Measurements from ENCODE around the gene COL2A1.

- no peak for TF ChIP-seq ELF4 (IDR thresholded peaks at IDR 0.05)
- no peak for TF ChIP-seq ZNF384 (IDR thresholded peaks at IDR 0.05)
- TF ChIP-seq SP1 (IDR thresholded peaks at IDR 0.05): no peak
- TF ChIP-seq BHLHE40 (IDR thresholded peaks at IDR 0.05; ENCODE audit: borderline replicate concordance): no peak
- TF ChIP-seq FOXA1 (IDR thresholded peaks at IDR 0.05): no peak
- TF ChIP-seq, protein P1, sequence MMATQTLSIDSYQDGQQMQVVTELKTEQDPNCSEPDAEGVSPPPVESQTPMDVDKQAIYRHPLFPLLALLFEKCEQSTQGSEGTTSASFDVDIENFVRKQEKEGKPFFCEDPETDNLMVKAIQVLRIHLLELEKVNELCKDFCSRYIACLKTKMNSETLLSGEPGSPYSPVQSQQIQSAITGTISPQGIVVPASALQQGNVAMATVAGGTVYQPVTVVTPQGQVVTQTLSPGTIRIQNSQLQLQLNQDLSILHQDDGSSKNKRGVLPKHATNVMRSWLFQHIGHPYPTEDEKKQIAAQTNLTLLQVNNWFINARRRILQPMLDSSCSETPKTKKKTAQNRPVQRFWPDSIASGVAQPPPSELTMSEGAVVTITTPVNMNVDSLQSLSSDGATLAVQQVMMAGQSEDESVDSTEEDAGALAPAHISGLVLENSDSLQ (IDR thresholded peaks at IDR 0.05): no peak
- no peak for TF ChIP-seq ARNT (IDR thresholded peaks at IDR 0.05)
- TF ChIP-seq HDGF (IDR thresholded peaks at IDR 0.05; ENCODE audit: borderline replicate concordance): no peak
- no peak for TF ChIP-seq TARDBP (IDR thresholded peaks at IDR 0.05)
- TF ChIP-seq SUZ12 (IDR thresholded peaks at IDR 0.05): no peak
- no peak for TF ChIP-seq NFRKB (IDR thresholded peaks at IDR 0.05)
- TF ChIP-seq FOXM1 (IDR thresholded peaks at IDR 0.05; ENCODE audit: borderline replicate concordance): no peak
Observed at GRCh38 chr12:48005750-48006021, 1.4 kb upstream of the COL2A1 start.
